Measurements from ENCODE around the gene PGS1.

PGS1 gene

DNA sequence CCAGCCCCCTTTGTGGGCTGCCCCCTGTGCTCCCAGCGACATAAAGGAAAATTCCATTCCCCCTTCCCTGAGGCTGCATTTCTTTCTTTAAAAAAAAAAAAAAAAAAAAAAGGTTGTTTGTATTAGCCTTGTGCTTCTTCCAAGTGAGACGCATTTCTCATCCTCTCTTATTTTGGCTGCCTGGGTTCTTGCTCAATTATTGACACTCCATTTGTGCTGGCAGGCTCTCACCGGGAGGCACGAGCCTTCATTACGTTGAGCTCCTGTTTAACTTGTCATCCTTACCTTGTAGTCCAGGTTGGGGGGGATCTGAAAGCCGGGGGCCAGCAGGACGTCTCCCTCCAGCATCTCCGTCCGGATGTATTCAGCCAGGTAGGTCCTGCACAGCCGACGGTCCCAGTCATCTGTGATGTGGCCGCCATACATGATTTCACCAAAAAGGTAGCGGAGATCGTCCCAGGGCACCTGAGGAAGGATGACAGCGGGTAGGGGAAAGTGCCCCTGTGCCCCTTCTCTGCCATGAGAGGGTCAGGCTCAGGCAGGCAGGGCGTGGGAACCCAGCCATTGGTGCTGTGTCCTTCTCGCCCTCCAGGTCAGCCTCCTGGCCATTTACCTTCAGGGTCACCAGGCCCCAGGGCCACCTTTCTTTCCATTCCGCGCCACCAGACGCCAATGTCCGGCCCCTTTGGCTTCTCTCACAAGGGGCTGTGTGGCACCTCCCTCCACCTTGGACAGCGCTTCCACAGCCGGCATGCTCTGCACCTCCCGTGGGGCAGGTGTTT lies 50.6 kb downstream of the PGS1 start:
- no peak for DNase-seq

GRCh38 chr17:78429618-78429995 lies 51.2 kb downstream of the PGS1 start:
- DNase-seq: no peak

DNA sequence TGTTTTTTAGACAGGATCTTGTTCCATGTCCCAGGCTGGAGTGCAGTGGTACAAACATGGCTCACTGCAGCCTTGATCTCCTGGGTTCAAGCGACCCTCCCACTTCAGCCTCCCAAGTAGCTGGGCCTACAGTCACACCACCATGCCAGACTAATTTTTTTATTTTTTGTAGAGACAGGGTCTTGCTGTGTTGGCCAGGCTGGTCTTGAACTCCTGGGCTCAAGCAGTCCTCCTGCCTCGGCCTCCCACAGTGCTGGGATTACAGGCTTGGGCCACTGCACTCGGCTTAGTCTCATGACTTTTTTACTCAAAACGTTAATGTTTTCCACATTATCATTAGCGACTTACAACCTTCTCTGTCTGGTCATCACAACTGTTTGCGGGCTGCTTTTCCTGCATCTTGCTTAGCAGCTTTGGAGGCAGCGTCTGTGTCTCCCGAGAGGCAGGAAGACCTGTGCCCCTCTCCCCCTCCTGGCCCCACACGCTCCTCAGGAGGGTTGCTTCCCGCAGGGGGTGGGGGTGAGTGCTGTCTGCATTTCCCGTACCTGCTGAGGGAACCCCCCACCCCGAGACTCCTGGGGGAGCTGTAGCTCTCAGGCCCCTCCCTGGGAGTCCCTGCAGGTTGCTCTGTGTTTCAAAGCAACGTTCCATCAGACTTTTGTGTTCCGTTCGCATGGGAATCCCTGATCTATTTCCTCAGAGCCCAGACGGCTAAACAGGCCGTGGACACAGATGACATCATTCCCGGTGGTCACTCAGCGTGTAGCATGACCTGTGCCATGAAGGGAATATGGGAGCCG lies 52.6 kb downstream of the PGS1 start:
- DNase-seq: no peak

DNA sequence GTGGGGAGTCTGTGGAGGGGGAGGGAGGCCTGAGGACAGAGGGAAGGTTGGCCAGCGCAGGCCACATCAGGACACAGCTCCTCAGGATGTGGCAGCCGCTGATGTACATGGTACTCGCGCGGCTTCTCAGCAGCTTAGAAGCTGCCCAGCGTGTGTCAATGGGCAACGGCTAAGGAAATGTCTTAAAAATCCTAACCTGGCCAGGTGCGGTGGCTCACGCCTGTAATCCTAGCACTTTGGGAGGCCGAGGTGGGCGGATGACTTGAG lies 53.2 kb downstream of the PGS1 start:
- DNase-seq: no peak

DNA sequence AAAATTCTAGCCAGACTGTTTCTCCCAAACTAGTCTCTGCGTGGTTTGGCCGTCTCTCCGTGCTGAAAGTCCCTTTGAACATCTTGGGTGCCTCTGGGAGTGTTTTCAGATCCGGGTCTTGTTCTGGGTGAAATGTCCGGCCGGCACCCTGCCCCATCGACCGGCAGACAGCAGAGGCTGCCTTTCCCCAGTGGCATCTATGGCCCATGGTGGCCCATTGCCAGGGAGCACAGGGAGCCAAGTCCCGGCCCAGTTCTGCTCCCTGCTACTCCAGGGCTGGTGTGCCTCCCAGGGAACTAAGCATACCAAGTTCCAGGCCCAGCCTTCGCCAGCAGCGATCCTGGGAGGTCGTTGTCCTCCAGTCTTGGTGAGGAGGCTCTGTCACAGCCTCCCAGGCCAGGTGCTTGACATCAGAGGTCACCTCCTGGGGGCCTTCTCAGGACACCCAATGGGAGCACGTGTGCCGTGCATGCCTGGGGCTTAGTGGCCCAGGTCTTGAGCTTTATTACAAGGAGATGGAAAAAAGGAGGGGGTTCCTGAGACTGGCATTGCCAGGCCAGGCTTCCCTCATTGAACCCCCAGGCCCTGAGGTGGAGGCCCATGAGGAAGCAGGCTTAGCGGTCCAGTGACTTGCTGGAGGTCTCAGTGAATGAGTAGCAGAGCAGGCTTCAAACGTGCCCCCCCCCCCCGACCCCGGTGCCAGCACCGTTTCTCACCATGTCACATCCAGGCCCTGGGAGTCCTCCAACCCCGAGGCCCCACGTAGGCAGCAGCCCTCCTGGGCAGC lies 54.0 kb downstream of the PGS1 start:
- DNase-seq: no peak

DNA sequence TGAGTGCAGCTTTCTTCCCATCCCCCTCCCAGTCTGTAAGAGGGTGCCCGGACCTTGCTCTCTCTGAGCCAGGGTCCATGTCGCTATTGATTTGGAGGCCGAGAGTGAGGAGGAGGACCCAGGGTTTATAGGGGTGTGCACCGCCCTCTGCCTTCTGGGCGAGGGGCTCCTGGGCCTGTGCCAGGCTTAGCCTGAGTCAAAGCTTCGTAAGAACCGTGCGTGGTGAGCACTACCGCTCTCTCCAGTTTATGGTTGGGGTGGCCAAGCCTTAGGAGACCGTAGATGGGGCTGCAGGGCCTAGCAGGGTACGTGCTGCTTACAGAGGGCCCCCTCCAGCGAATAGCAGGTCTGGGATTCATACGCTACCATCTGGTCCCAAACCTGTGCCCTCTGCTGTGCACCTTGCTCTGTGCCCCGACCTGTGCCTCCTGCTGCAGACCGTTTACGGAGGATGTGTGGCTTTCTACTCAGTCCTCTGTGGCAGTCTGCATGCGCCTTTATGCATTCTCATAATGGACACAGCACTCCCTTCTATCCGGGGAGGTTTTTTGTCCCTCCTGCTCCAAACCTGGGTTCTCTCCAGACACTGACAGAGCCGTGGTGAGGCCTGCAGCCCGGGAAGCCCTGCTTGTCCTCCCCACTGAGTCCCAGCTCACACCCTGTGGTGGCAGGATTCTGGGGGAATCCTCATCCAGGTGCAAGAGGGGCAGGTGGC lies 54.7 kb downstream of the PGS1 start:
- no peak for DNase-seq

- no peak for DNase-seq
These were observed 55.4 kb downstream of the PGS1 start for GRCh38 chr17:78433780-78434335.

DNA sequence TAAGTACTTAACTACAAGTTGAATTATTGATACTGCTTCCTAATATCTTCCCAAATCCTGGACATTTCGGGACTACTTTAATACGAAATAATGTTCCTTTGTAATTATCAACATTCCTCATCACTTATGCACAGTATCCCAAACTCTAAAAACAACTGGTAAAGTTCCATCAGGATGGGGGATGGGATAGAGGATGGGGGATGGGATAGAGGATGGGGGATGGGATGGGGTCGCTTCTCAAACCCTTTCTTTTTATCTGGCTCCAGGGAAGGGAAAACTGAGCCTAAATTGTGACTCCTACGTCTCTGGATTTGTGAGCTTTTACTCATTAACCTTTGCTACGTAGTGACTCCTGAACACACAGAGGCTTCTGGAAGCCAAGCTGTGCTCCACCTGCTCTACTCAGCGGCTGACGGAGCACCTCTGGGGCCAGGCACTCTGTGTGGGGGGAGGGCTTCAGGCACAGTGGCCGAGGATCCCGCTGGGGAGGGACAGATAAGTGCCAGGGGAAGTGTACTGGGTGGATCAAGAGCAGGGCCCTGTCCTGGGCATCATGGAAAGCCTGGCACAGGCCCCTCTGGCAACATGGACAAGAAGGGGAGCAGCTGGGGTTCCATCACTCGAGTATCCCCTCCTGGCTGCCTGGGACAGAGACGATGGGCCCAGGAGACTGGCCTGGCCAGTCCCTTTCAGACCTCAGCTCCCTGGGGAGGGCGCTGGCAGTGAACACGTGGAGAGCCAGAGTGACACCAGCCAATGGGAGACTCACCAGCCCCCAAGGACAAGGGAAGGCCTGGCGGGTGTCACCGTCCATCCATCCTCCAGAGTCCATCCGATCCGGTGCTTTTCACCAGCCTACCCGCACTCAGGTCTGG lies 56.2 kb downstream of the PGS1 start:
- DNase-seq: no peak

DNA sequence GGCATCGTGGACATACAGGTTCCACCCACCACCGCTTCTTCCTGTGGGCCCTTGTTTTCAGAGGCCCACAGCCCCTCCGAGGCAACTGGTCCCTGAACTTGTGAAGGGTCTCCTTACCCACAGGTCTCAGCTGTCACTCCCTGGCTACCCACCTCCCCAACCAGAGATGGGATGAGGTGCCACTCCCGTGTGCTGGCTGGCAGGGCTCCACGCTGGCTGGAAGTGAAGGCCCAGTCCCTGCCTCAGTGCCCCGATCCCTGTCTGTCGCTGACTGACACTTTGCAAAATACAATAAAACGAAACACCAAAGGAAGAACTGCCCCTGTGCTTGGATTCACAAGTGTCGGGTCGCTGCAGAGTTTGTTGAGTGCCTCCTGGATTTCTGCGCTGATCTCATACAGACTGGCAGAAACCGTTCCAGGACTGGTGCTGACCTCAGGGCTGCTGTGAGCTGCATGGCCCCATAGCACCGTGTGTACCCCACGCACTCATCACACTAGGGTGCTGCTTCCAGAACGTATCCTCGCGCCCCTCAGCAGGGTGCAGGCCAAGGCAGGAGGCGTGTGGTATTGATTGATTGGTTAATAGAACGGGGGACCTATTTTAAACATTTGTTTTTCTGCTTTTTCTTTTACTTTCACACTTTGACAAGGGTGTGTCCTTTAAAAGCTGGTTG lies 57.0 kb downstream of the PGS1 start:
- no peak for DNase-seq

- DNase-seq: no peak
These were observed 59.2 kb downstream of the PGS1 start for GRCh38 chr17:78437508-78438169.

DNA sequence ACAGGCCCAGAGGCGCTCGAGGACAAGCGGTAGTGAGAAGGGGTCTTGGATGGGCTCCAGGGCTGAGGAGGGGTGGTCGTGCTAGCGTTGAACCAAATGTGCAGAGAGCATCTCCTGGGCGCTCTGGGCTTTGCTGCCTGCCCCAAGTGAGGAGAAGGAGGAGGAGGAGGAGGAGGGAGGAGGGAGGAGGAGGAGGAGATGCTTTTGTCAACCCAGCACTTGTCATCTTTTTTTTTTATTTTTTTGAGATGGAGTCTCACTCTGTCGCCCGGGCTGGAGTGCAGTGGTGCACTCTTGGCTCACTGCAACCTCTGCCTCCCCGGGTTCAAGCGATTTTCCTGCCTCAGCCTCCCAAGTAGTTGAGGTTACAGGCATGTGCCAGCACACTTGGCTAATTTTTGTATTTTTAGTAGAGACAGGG lies 59.8 kb downstream of the PGS1 start:
- no peak for DNase-seq

DNA sequence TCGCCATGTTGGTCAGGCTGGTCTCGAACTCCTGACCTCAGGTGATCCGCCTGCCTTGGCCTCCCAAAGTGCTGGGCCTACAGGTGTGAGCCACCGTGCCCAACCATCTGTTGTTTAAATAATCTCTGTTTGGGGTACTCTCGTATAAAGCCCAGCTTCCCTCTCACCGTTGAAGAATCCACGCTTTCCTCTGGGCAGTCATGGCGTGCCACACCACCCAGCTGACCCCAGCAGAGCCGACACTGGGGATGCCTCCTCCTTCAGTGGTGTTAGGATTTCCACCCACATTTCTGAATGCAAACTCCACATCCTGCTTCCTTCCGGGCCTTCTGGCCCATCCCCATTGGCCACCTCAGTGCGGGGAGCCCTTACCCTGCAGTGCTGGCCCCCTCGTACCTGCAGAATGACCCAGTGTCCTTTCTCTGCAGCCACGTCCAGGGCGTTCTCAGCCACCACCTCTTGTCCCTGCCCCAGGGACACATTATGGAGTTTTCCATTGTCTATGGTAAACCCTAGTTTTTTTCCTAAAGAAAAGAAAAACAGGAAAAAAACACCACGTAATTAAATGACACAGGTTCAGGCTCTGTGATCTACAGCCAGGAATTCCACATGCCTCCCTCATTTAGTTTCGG lies 60.4 kb downstream of the PGS1 start:
- DNase-seq: no peak

DNA sequence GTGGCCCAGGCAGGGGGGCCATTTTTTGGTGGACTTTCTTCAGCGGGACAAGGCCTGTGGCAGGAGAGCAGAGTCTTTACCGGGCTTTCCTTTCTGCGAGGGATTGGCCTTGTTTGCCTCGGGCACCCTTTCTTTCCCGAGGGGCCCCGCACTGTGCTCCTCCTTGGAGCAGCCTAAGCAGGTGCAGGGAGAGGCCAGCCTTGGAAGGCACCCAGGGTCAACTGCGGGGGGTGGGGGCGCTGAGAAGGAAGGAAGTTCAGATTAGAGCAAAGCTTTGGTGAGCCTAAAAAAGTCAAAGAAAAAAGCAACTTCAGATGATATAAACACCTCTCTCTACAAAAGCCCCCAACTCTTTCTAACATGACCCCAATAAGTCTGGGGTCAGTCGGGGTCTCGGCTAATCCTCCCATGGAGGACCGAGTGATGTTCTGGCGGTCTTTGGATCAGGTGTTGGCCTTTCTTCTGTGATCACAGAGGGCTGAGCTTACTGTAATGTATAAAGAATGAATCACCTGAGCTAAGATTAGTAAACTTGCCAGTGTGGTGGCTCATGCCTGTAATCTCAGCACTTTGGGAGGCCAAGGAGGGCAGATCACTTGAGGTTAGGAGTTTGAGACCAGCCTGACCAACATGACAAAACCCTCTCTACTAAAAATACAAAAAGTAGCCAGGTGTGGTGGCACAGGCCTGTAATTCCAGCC lies 63.0 kb downstream of the PGS1 start:
- no peak for DNase-seq

GRCh38 chr17:78442648-78443218 lies 64.3 kb downstream of the PGS1 start:
- no peak for DNase-seq

GRCh38 chr17:78444392-78444791 lies 65.9 kb downstream of the PGS1 start:
- DNase-seq: no peak

GRCh38 chr17:78446833-78447232 lies 68.4 kb downstream of the PGS1 start:
- no peak for DNase-seq

DNA sequence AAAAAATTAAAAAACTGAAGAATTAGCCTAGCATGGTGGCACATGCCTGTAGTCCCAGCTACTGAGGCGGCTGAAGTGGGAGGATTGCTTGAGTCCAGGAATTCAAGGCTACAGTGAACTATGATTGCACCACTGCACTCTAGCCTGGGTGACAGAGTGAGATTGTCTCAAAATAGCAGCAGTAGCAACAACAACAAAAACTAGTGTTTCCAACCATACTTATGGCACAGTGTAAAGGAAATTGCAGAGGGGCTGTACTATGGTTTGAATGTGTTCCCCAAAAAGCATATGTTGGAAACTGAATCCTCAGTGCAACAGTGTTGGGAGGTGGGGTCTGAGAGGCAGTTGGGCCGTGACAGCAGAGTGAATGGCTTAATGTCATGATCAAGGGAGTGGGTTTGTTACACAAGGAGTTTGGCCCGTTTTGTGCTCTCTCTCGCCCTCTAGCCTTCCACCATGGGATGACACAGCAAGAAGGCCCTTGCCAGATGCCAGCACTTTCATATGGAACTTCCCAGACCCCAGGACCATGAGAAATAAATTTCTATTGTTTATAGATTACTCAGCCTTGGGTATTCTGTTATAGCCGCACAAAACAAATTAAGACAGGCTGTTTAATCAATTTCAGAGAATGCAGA lies 70.0 kb downstream of the PGS1 start:
- peak; percentile 34 for DNase-seq

DNA sequence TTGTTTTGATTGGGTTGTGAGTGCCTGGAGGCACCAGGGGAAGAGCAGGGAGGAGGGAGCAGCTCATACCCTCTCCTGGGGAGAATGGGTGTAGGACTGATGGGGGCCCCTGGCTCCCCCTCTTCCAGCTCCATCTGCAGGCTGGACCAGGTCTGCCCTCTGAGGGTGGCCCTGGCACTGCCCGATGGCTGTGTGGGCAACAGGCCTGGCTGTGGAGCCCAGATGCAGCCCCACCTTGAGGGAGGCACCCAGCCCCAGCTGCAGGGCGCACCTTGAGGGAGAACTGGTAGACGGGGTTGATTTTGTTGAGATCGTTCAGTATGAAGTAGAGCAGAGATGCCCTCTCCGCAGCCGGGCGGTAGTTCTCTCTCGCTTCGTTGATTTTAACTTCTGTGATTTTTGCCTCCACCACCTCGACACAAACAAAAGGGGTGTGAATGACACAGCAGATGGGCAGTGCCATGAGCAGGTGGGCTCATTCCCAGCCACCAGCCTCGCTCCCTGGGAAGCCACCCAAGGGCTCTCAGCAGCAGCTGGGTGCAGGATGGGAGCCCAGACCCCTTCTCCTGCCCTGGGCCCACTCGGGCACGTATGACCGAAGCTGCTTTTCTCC lies 71.6 kb downstream of the PGS1 start:
- DNase-seq: no peak

Data from OCI-M1 (cell line).